NCI-H2029 (cell line): ENCODE measurements around the gene RGN.
A peak's percentile ranks its signal among the peaks of the same experiment; 100 is the strongest.
"Not testable (repeated sequence)": the region's sequence is repeated elsewhere in the genome, so short reads cannot be mapped to it uniquely, and the experiment has no call there.

ENCODE experiments used
- DNase-seq: peaks from one replicate; lab custom pipeline; 2025; lab: John Stamatoyannopoulos, UW

The RGN gene

GRCh38 chrX:47078129-47079043, at the start of gene RGN:
RGN (plus strand) TSS chrX:47078443; CDS start chrX:47081145, 2,702 bp downstream.
- DNase-seq = no peak

- DNase-seq = peak; percentile 1
Observed at GRCh38 chrX:47030339-47030738, 47.9 kb upstream of the RGN start.

DNA sequence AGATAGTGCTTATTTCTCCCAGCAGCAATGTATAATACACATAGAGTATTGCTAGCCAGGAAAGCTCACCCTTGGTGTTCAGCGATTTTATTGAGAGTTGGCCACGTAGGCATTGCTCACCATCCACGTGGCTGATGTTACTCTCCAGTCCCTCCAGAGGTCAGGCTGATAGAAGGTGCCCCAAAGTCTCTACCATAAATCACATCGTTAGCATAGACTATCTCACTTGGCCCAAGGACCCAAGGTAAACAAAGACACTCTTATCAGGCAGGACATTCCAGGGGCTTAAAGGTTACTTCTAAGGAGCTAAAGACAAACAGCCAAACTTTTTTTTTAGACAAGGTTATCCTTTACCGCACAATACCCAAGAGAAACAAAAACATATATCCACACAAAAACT, 30.3 kb upstream of the RGN start:
- DNase-seq = no peak

DNA sequence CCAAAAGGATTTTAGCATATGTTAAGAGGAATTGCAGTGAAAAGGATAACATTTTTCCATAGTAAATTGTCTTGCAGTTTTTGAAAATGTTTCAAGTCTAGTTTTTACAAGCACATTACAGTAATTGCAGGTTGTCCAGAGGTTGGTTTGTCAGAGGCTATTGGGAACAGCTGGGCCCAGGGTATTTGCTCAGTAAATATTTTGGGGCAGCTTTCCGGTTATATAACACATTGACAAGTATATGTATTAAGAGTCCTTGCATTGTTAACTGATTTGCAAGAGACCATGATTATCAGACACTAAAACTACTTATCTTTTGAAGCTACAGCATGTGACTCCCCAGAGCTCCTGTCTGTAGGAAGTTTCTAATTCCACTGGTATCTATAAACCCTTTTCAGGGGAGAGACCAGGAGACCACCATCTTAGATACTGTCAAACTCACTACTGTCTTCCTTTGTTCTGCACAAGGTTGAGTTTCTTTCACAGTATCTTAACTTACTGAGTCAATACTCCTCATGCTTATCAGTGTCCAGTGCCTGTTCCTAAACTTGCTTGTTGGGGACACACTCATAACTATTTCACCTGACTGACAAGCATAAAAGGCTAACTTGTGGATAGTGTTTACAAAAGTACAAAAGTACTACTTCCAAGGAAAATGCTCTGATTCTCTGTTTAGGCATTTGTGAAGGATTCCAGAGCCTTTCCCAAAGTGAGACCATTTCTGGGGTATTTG, 18.9 kb upstream of the RGN start:
- DNase-seq = no peak

- DNase-seq = no peak
Observed at GRCh38 chrX:47060708-47061107, 17.5 kb upstream of the RGN start.

DNA sequence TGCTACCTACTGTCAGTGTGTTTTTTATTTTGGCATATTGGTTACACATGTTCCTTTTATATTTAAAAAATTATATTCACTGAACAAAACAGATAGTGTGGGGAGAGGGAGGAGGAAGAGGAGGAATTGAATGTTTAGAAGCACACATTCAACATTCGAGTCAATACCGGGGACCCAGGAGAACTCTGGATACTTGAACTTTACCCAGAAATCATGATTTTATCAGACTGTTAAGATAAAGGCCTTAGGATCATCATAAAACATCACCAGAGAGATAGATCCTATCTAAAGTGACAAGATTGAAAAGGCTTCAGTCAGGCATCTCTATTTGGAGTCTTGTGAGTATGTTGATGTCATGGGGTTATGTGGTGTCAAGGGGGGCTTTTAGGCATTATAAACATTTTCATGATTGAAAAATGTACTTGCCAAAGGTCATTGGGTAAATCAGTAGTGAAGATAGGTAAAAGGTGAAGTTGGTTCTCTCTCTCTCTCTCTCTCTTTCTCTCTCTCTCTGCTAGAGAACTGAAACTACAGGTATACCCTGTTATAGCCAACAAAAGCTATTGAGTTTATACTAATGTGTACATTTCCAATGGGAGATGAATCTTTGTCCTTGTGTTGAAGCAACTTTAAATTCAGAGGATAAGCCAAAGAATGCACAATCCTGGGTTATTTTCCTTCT, 16.9 kb upstream of the RGN start:
- no peak for DNase-seq

DNA sequence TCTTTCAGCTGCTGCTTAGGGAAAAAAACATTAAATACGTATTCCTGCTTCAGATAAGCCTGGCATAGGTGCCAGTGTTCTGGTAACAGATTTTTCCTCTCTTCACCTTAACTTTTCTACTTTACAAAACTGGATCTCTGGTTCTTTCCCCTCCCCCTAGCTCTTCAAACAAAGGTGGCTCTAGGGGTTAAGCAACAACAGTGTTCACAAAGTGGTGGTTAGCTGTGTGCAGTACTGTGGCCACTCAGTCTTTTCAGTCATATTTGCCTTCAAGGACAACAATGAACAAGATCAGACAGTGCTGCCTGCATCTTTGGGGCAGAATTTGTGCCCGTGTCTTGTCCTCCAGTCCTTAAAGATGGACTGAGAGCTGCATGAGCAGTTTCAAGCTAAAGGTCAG, 15.1 kb upstream of the RGN start:
- no peak for DNase-seq

DNA sequence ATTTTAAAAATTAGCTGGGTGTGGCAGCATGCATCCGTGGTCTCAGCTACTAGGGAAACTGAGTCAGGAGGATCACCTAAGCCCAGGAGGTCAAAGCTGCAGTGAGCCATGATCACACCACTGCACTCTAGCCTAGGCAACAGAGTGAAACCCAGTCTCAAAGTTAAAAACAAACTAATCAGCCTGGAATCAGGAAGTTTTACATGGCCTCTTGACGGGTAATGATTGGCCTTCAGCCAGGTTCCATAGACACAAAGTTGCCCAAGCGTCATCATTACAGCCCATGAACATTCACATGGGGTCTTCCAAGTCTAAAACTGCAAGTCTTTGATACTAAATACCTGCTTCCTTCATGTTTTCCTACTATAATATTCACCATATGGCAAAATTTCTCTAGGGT, 10.0 kb upstream of the RGN start:
- no peak for DNase-seq

DNA sequence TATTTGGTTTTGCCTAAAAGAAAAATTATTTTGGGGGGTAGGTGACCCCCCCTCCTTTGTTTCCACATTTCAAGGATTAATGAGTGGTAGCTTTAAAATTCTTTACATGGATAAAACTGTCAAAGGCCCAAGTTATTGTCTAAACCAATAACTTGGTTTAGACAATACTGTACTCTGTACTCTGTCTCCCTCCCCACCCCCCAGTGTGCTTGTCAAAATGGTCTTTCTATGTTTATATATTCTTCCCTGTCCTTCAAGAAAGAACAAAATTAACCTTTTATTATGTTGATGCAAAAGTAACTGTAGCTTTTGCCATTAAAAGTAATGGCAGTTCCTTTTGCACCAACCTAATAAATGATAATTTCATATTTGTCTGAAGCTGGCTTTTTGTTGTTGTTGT, 9.5 kb upstream of the RGN start:
- no peak for DNase-seq

DNA sequence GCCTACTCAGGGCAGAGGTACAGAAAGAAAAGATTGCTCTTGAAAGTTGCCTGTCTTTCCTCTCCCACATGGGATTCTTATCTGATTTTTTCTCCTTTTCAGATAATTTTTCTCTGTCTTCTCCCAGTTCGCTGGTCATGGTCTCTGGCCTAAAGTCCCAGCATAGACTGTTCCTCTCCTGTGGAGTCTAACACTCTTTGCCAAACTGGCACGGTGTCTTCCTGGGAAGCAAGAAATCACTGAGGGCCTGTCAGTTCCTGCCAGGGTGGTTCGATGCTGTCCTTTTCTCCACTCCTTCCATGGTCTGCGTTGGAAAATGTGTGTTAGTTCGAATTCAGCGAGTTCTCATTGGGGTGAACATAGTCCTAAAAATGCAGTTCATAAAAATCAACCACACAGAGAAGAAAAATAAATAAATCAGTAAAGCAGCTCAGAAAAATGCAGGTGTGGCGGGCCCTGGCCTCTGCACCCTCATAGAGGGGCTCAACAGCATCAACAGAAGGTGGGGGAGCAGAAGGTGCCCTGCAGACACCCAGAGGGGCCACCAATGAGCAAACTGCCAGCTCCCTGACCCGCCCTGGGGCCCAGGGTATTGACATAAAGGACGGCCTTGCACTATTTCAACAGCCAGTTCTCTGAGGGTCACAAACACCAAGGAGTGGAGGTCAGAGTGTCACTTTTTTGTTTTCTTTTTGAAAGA, 2.1 kb downstream of the RGN start:
- no peak for DNase-seq

DNA sequence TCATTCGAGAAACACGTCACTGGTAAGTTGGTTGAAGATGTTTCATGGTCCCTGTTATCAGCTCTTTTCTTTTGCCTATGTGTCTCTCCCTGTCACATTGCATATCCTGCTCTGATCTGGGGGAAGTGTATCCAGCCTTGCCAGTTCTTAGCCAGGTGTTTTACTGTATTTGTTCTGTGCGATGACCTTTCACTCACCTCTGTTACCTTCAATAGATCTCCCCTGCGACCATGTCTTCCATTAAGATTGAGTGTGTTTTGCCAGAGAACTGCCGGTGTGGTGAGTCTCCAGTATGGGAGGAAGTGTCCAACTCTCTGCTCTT, 2.6 kb downstream of the RGN start:
- DNase-seq = no peak

- no peak for DNase-seq
Observed at GRCh38 chrX:47091149-47091775, 13.0 kb downstream of the RGN start.

DNA sequence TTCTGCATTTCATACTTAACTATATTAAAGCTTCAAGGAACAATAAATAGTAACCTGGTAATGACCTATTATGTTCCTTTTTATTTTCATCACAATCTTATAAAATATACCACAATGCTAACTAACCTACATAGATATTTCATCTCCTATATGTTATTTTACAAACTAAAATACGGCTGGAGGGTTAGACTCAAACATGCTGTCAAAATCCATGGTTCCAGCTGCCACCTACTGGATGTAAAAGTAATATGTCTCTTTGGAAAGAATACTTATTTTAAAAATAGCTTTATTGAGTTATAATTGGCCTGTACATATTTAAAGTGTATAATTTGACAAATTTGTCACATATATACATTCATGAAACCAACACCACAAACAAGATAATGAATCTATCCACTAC, 15.0 kb downstream of the RGN start:
- no peak for DNase-seq

DNA sequence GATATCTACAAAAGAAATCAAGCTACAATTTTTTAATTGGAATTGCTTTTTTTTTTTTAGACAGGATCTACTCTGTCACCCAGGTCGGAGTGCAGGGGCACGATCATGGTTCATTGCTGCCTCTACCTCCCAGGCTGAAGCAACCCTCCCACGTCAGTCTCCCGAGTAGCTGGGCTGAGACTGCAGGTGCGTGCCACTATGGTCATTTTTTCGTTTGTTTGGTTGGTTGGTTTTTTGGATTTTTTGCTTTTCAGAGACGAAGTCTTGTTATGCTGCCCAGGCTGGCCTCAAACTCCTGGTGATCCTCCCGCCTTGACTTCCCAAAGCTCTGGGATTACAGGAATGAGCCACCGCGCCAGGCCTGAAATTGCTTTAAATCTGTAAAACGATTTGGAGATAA, 15.6 kb downstream of the RGN start:
- DNase-seq = no peak

- DNase-seq = no peak
Observed at GRCh38 chrX:47097018-47097417, 18.8 kb downstream of the RGN start.

DNA sequence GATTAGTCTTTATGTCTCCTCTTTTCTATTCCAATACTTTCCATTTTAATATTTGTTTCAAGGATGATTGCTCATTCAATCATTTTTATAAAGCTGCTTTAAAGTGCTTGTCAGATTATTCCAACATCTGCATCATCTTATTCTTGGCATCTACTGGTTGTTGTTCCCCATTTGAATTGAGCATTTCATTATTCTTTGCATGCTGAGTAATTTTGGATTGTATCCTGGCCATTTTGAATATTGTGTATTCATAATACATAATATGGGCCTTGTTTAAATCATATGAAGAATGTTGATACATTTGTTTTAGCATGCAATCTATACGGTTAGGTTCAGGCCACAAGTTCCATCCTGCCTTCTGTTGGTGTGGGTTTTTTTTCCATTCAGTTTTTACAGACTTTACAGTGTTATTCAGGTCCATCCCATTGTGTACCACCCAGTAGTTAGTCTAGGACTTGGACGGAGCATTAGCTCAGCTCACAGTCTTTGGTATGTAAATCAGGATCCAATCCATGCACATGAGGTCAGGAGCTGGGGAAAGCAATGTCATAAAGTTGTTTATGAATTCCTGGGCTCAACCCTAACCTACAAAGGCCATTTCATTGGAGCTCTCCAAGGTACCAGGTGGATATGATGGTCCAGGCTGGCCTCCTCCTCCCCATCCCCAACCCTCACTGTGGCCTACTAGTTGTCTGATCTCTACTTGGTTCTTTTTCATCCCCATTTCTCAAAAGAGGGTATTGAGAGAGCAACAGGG, 20.3 kb downstream of the RGN start:
- DNase-seq = no peak

DNA sequence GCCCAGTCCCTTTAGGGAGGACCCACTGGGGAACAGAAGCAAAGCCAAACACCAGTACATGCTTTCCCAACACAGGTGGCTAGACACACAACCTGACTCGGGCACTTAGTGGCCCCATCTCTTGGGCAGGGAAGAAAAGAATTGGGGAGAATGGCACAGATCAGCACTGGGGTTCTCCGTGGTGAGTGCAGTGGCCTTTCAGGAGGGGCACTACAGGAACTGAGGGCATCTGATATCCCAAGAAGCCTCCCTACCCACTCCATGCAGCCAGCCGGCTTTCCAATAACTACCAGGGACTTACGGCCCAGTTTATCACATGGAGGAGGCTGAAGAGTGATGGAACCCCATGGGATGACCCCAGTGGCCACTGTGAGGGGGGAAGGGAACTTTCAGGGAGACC, 23.0 kb downstream of the RGN start:
- no peak for DNase-seq

GRCh38 chrX:47110936-47111615, 32.8 kb downstream of the RGN start:
- not testable (repeated sequence) for DNase-seq

DNA sequence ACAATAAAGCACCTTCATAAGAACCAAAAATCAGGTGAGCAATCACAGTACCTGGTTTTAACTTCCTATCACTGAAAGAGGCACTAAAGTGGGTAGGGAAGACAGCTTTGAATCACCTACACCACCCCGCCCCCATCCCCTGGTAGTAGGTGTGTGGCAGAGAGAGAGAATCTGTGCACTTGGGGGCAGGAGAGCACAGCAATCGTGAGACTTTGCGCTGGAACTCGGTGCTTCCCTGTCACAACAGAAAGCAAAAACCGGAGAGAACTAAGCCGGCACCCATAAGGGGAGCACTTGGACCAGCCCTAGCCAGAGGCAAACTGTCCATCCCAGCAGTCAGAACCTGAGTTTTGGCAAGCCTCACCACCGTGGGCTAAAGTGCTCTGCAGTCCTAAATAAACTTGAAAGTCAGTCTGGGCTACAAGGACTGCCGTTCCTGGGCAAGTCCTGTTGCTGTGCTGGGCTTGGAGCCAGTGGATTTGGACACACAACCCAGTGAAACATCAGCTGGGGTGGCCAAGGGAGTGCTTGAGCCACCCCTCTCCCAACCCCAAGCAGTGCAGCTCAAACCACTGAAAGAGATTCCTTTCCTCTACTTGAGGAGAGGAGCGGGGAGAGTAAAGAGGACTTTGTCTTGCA, 34.2 kb downstream of the RGN start:
- DNase-seq = no peak

DNA sequence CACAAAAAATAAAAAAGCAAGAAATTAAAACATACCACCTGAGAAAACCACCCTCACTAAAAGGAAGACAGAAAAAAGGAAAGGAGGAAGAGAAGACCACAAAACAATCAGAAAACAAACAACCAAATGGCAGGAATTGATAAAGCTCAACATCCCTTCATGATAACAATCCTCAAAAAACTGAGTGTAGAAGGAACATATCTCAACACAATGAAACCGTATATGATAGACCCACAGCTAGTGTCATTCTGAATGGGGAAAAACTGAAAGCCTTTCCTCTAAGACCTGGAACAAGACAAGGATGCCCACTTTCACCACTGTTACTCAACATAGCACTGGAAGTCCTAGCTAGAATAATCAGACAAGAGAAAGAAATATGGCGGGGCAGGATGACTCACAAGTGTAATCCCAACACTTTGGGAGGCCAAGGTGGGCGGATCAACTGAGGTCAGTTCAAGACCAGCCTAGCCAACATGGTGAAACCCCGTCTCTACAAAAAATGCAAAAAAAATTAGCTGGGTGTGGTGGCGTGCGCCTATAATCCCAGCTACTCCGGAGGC, 38.4 kb downstream of the RGN start:
- DNase-seq = not testable (repeated sequence)
